Neutrophil (primary cell): ENCODE results near the gene RGP1.

ENCODE experiments used
- H3K27ac ChIP-seq: fragments of 200-600 bp; sonication (generic); 2 replicates; pipeline ENCODE4 v1.5.1; 2016; ENCODE audit warnings: mild to moderate bottlenecking, moderate library complexity
- H3K27me3 ChIP-seq: fragments of 200-600 bp; sonication (generic); 2 replicates; pipeline ENCODE4 v1.6.0; 2016; ENCODE audit warnings: mild to moderate bottlenecking
- H3K36me3 ChIP-seq: fragments of 200-600 bp; sonication (generic); 2 replicates; pipeline ENCODE4 v1.5.1; 2017
- H3K4me1 ChIP-seq, 2 experiments: fragments of 200-600 bp in 1 of 2; sonication (generic) in 1 of 2; 1 replicate in 1 of 2; 2 replicates in 1 of 2; pipeline versions ENCODE4 v1.5.1 to v1.6.1; 2013 to 2016; ENCODE audit warnings: low read depth in 1 of 2, low read length in 1 of 2, mild to moderate bottlenecking in 1 of 2, moderate library complexity in 1 of 2; ENCODE audit not compliant: control insufficient read depth in 1 of 2, insufficient read depth in 1 of 2
- H3K4me3 ChIP-seq, 2 experiments: fragments of 200-600 bp in 1 of 2; sonication (generic) in 1 of 2; 1 replicate in 1 of 2; 2 replicates in 1 of 2; pipeline ENCODE4 v1.5.1; 2013 to 2016; ENCODE audit warnings: low read depth in 1 of 2, low read length in 1 of 2, mild to moderate bottlenecking in 1 of 2, moderate library complexity in 1 of 2
- H3K9me3 ChIP-seq: fragments of 200-600 bp; sonication (generic); 2 replicates; pipeline ENCODE4 v1.5.1; 2016
- CTCF ChIP-seq: fragments of 200-600 bp; sonication (generic); IDR thresholded peaks from 2 replicates; pipeline ENCODE4 v1.5.1; 2016; ENCODE audit warnings: antibody characterized with exemption

Gene RGP1

GRCh38 chr9:35748858-35749514 lies at the start of gene RGP1, which contains the start of gene GBA2:
TSS of gene RGP1 (plus strand) at chr9:35749287. CDS start at chr9:35749756, 469 bp downstream.
TSS of gene GBA2 (minus strand) at chr9:35749228. CDS start at chr9:35748704, 524 bp downstream.
- no peak for TF ChIP-seq CTCF
- peaks cover 46% of the 10 kb centered on the region for H3K36me3 ChIP-seq
- peak within 1 kb of the TSS; percentile 80 to 86 for H3K4me3 ChIP-seq
- H3K27ac ChIP-seq: peak within 1 kb of the TSS; percentile 96
- no peaks in the 10 kb centered on the region for H3K9me3 ChIP-seq
- peaks cover 41 to 42% of the 10 kb centered on the region in 2 experiments for H3K4me1 ChIP-seq
- H3K27me3 ChIP-seq: no peaks in the 10 kb centered on the region

- Histone ChIP-seq H3K36me3 (peaks cover 99% of the 10 kb centered on the region), H3K27me3 (no peaks in the 10 kb centered on the region), H3K27ac (no peak overlapping the region), H3K9me3 (no peaks in the 10 kb centered on the region), H3K4me3 (no peak overlapping the region), H3K4me1 (no peaks in the 10 kb centered on the region)
- TF ChIP-seq CTCF: no peak
Observed at GRCh38 chr9:35700031-35700430, 49.1 kb upstream of the RGP1 start.

GRCh38 chr9:35700942-35701341 lies 48.1 kb upstream of the RGP1 start:
- H3K27me3 ChIP-seq: no peaks in the 10 kb centered on the region
- no peaks in the 10 kb centered on the region for H3K9me3 ChIP-seq
- TF ChIP-seq CTCF: no peak

GRCh38 chr9:35702696-35703095 lies 46.4 kb upstream of the RGP1 start:
- Histone ChIP-seq H3K27ac (no peak overlapping the region), H3K4me3 (no peak overlapping the region), H3K4me1 (no peaks in the 10 kb centered on the region), H3K27me3 (no peaks in the 10 kb centered on the region), H3K9me3 (peaks cover 4% of the 10 kb centered on the region), H3K36me3 (peaks cover 100% of the 10 kb centered on the region)
- TF ChIP-seq CTCF: no peak

More at GRCh38 chr9:35700942-35701341, 48.1 kb upstream of the RGP1 start:
- Histone ChIP-seq H3K4me3 (no peak overlapping the region), H3K27ac (no peak overlapping the region), H3K36me3 (peaks cover 100% of the 10 kb centered on the region), H3K4me1 (no peaks in the 10 kb centered on the region)

- Histone ChIP-seq H3K4me1 (no peaks in the 10 kb centered on the region), H3K4me3 (no peak overlapping the region), H3K27ac (no peak overlapping the region), H3K9me3 (peaks cover 9% of the 10 kb centered on the region), H3K27me3 (no peaks in the 10 kb centered on the region), H3K36me3 (peaks cover 100% of the 10 kb centered on the region)
- TF ChIP-seq CTCF: no peak
Observed at GRCh38 chr9:35703906-35704672, 45.0 kb upstream of the RGP1 start.
